CD4-positive, alpha-beta memory T cell (primary cell): ENCODE data around the gene SGSM2. TPM values are rescaled to one million over a fixed set of nuclear protein-coding genes. Genes with fewer than 3 reads are reported as not detected.
A peak's percentile ranks its signal among the peaks of the same experiment; 100 is the strongest.

ENCODE experiments used
- CTCF ChIA-PET: fragments of 350-600 bp; sonication (Branson Sonifier 250); formaldehyde crosslinking; loops from one replicate; lab custom pipeline; 2021; ENCODE audit warnings: inconsistent platforms; ENCODE audit not compliant: partially characterized antibody; lab: Charles Lee
- POLR2A ChIA-PET: fragments of 350-600 bp; sonication (Branson Sonifier 250); formaldehyde crosslinking; loops from one replicate; lab custom pipeline; 2021; ENCODE audit not compliant: partially characterized antibody; lab: Charles Lee
- DNase-seq, 5 donors: peaks; one replicate each; pipeline versions ENCODE4 v3.0.0 to v3.0.0-alpha.2; 2020 to 2022; ENCODE audit warnings: mixed read lengths in 1 of 5
- H3K27ac ChIP-seq: one replicate; pipeline ENCODE4 v1.7.0; 2013; ENCODE audit warnings: low read depth, low read length
- H3K27me3 ChIP-seq: 2 replicates; pipeline ENCODE4 v1.7.0; 2013; ENCODE audit warnings: mild to moderate bottlenecking, low read length, moderate library complexity; ENCODE audit not compliant: insufficient read depth
- H3K36me3 ChIP-seq: 2 replicates; pipeline ENCODE4 v1.7.0; 2013; ENCODE audit warnings: mild to moderate bottlenecking, low read length, moderate library complexity; ENCODE audit not compliant: insufficient read depth
- H3K4me1 ChIP-seq: 2 replicates; pipeline ENCODE4 v1.7.0; 2013; ENCODE audit warnings: mild to moderate bottlenecking, low read length, moderate library complexity; ENCODE audit not compliant: insufficient read depth
- H3K4me3 ChIP-seq, 2 donors: one replicate each; pipeline ENCODE4 v1.7.0; 2013; ENCODE audit warnings: low read length in 2 of 2, mild to moderate bottlenecking in 1 of 2
- H3K9me3 ChIP-seq, 2 donors: one replicate each; pipeline ENCODE4 v1.7.0; 2013; ENCODE audit warnings: low read length in 2 of 2, control low read depth in 1 of 2; ENCODE audit not compliant: control insufficient read depth in 1 of 2
- H3K27ac Mint-ChIP-seq, 7 donors: one replicate each; pipeline ENCODE4 v1.8.0; 2020 to 2021; ENCODE audit warnings: mixed read lengths in 7 of 7, mild to moderate bottlenecking in 6 of 7, inconsistent platforms in 3 of 7, moderate library complexity in 3 of 7
- H3K27me3 Mint-ChIP-seq, 2 donors: one replicate each; pipeline ENCODE4 v1.8.0; 2020 to 2021; ENCODE audit warnings: mixed read lengths in 2 of 2
- H3K36me3 Mint-ChIP-seq, 2 donors: one replicate each; pipeline ENCODE4 v1.8.0; 2020 to 2021; ENCODE audit warnings: mixed read lengths in 2 of 2, inconsistent platforms in 1 of 2, mild to moderate bottlenecking in 1 of 2
- H3K4me1 Mint-ChIP-seq, 4 donors: one replicate each; pipeline ENCODE4 v1.8.0; 2020 to 2021; ENCODE audit warnings: mixed read lengths in 4 of 4, mild to moderate bottlenecking in 1 of 4
- H3K4me3 Mint-ChIP-seq, 8 donors: one replicate each; pipeline ENCODE4 v1.8.0; 2020 to 2021; ENCODE audit warnings: mixed read lengths in 8 of 8, mild to moderate bottlenecking in 7 of 8, moderate library complexity in 6 of 8, inconsistent platforms in 3 of 8
- H3K9me3 Mint-ChIP-seq, 8 donors: one replicate each; pipeline ENCODE4 v1.8.0; 2020 to 2021; ENCODE audit warnings: mixed read lengths in 8 of 8, mild to moderate bottlenecking in 5 of 8, inconsistent platforms in 3 of 8, moderate library complexity in 1 of 8
- intact Hi-C: fragments of 100-400 bp; cut with micrococcal nuclease; formaldehyde crosslinking; loops from one replicate; pipeline ENCODE4 v1.15.1; 2023
- polyA plus RNA-seq, 2 donors: library from polyadenylated mRNA; unstranded; fragments of 300-500 nt; fragmentation: Illumina TruSeq; gene quantifications; one replicate each; pipeline ENCODE4 v1.2.3, GENCODE V29; 2021
- total RNA-seq, 2 experiments: library from RNA; stranded (reverse); gene quantifications; one replicate each; pipeline ENCODE4 v1.2.3, GENCODE V29; 2021

Gene SGSM2
- total and polyA plus RNA-seq, 4 experiments from 2014 or later: 6.2 to 137 (median 74.2) TPM

DNA sequence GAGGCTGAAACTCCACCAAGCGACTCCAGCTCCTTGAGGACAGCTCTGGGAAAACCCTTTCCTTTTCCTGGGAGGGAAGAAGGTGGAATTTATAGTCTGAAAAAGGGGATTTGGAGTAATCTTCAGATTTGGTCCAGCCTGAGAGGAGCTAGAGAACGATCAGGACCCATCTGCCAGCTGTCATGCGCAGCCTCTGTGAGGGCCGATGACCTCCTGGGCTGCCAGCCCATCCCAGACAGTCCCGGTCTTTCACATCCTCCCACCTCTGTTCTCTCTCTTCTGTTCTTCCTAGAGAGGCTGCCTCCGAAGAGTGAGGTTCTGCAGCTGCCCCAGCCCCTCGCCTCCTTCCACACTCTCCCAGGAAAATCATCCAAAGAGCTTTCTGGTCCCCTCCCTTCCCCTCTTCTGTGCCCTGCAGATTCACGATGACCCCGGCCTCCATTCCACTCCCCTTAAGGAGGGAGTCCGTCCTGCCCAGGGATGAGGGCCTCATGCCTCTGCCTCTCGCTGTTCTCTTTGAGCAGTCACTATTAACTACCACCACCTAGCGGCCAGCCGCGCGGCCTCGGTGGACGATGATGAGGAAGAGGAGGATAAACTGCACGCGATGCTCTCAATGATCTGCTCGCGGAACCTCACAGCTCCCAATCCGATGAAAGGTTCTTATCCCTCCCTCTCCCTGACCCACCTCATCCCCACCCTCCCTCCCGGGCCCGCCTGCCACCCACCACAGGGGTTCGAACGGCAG is 29.6 kb downstream of the SGSM2 start:
- H3K27ac Mint-ChIP-seq: peak overlapping the region in 1 of 7 donors; percentile 76
- no peak for DNase-seq
- Histone ChIP-seq H3K9me3 (no peaks in the 10 kb centered on the region), H3K27me3 (no peaks in the 10 kb centered on the region), H3K36me3 (peaks cover 24% of the 10 kb centered on the region), H3K27ac (no peak overlapping the region), H3K4me1 (no peaks in the 10 kb centered on the region), H3K4me3 (no peak overlapping the region)
- ChIA-PET CTCF (interaction anchor here (4.1 kb wide), 1 partner anchor 16 kb away, joined by 18 read pairs; no protein-coding TSS in a partner anchor), POLR2A (no interaction called here)
- H3K4me1 Mint-ChIP-seq: no peaks in the 10 kb centered on the region
- intact Hi-C loops: no loop called here
- H3K27me3 Mint-ChIP-seq: no peaks in the 10 kb centered on the region
- H3K4me3 Mint-ChIP-seq: no peak overlapping the region
- peaks cover 14 to 40% of the 10 kb centered on the region in 2 donors for H3K36me3 Mint-ChIP-seq
- no peaks in the 10 kb centered on the region for H3K9me3 Mint-ChIP-seq

DNA sequence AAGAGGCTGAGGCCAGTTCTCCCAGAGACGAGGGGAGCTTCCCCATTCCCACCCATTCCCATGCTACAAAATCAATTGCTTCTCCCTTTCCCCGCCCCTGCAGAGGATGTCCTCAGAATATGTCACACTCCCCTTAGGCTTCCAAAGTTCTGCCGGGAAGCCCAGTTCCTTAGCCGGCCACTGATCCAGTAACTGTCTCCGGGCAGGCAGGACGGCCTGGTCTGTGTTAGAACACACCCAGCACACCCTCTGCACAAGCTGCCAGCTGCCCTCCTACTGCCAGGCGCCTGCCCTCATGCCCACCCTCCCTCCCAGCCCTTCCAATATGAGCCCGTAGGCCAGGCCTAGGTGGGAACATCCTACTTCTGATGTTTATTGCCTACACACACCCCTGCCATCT is 31.1 kb downstream of the SGSM2 start:
- Mint-ChIP-seq H3K4me1 (no peaks in the 10 kb centered on the region), H3K27me3 (no peaks in the 10 kb centered on the region), H3K9me3 (peaks cover 0 to 2% (median 0%) of the 10 kb centered on the region in 8 donors), H3K36me3 (peaks cover 10 to 39% of the 10 kb centered on the region in 2 donors), H3K4me3 (no peak overlapping the region), H3K27ac (peak overlapping the region in 1 of 7 donors; percentile 11)
- H3K9me3 ChIP-seq: no peaks in the 10 kb centered on the region
- no peak overlapping the region for H3K4me3 ChIP-seq
- intact Hi-C loops: no loop called here
- DNase-seq: no peak
- no peaks in the 10 kb centered on the region for H3K27me3 ChIP-seq
- peaks cover 19% of the 10 kb centered on the region for H3K36me3 ChIP-seq
- no peak overlapping the region for H3K27ac ChIP-seq
- H3K4me1 ChIP-seq: no peaks in the 10 kb centered on the region
- ChIA-PET CTCF (interaction anchor here (4.1 kb wide), 1 partner anchor 14 kb away, joined by 18 read pairs; no protein-coding TSS in a partner anchor), POLR2A (no interaction called here)

DNA sequence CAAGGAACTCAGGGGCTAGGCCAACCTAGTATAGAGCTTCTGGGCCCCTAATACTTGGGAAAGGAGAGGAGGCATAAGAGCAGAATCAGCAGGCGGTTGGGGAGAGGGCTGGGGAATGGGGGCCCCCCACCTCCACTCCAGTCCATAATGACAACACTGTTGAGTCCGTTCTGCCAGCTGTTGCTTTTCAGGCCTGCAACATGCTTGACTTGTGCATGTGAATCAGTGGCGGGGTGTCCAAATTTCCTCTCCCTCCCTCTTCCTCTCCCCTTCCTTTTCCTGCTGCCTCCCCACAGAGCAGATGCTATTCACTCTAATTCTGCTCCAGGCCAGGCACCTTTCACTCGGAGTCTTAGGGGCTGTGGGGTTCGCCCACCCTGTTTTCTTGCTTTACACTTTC is 31.7 kb downstream of the SGSM2 start:
- Histone ChIP-seq H3K4me3 (no peak overlapping the region), H3K4me1 (no peaks in the 10 kb centered on the region), H3K27ac (no peak overlapping the region), H3K9me3 (no peaks in the 10 kb centered on the region), H3K27me3 (no peaks in the 10 kb centered on the region), H3K36me3 (peaks cover 14% of the 10 kb centered on the region)
- POLR2A ChIA-PET: no interaction called here
- H3K4me1 Mint-ChIP-seq: no peaks in the 10 kb centered on the region
- H3K27me3 Mint-ChIP-seq: no peaks in the 10 kb centered on the region
- H3K27ac Mint-ChIP-seq: peak overlapping the region in 2 of 7 donors; percentile 41 to 46
- intact Hi-C loops: no loop called here
- H3K9me3 Mint-ChIP-seq: peaks cover 0 to 2% (median 0%) of the 10 kb centered on the region in 8 donors
- no peak for DNase-seq
- H3K4me3 Mint-ChIP-seq: no peak overlapping the region
- H3K36me3 Mint-ChIP-seq: peaks cover 10 to 38% of the 10 kb centered on the region in 2 donors
- CTCF ChIA-PET: interaction anchor here (4.1 kb wide), 1 partner anchor 14 kb away, joined by 18 read pairs; no protein-coding TSS in a partner anchor

DNA sequence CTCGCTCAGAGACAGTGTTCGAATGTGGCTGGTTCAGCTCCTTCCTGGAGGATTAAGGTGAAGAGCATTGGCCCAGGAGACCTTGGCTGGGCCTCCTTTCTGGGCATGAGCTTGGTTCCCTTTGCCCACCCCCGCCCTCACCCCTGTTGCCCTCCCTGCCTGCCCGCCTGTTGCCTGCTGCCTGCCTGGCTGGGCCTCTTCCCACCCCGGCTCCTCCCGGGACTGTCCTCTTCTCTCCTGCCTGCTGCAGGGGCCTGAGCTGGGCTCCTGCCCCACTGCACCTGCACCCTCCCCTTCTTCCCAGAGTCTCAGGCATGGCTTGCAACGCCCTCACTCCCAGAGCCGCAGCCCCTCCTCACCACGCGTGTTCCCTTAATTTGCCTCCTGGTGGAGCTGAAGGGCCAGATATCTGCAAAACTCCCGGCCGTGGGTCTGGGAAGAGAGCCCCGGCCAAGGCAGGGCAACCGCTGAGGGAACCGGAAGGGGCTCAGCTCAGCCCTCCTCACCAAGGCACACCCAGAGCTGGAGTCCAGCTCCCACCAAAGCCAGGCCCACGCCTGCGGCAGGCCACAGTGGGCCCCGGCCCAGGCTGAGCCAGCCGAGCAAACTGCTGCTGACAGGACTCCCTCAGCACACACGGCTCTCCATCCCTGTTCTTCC is 32.4 kb downstream of the SGSM2 start:
- DNase-seq: no peak
- ChIA-PET CTCF (interaction anchor here (1.1 to 4.1 kb wide), 2 partner anchors 13 to 46 kb away, joined by 4 to 18 read pairs; no protein-coding TSS in a partner anchor), POLR2A (no interaction called here)
- Histone ChIP-seq H3K36me3 (peaks cover 9% of the 10 kb centered on the region), H3K27me3 (no peaks in the 10 kb centered on the region), H3K4me1 (no peaks in the 10 kb centered on the region), H3K9me3 (no peaks in the 10 kb centered on the region), H3K27ac (no peak overlapping the region), H3K4me3 (no peak overlapping the region)
- peaks cover 0 to 2% (median 0%) of the 10 kb centered on the region in 8 donors for H3K9me3 Mint-ChIP-seq
- peaks cover 10 to 38% of the 10 kb centered on the region in 2 donors for H3K36me3 Mint-ChIP-seq
- no peaks in the 10 kb centered on the region for H3K27me3 Mint-ChIP-seq
- H3K4me3 Mint-ChIP-seq: no peak overlapping the region
- peak overlapping the region in 3 of 7 donors; percentile 46 to 75 (median 48) for H3K27ac Mint-ChIP-seq
- H3K4me1 Mint-ChIP-seq: no peaks in the 10 kb centered on the region
- intact Hi-C loops: no loop called here

DNA sequence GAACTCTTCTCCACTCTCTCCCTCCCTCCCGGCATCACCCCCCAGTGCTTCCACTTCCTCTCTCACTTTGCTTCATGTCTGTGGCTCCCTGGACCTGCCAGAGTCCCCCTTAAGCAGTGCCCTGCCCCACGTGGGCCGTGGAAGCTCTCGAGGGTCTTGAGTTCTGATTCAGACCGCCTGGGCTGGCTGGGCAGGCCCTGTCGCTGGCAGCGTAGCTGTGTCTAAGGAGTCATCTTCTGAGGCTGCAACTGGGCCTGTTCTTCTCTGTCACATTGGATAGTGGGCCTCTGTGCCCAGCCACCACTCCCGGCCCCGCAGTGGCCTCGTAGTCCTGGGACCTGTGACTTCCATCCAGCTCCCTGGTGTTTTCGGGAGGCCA is 32.9 kb downstream of the SGSM2 start:
- no peak overlapping the region for H3K4me3 ChIP-seq
- intact Hi-C loops: no loop called here
- ChIA-PET POLR2A (no interaction called here), CTCF (interaction anchor here (1.1 to 4.1 kb wide), 2 partner anchors 13 to 46 kb away, joined by 4 to 18 read pairs; no protein-coding TSS in a partner anchor)
- no peaks in the 10 kb centered on the region for H3K9me3 ChIP-seq
- H3K27ac ChIP-seq: no peak overlapping the region
- H3K9me3 Mint-ChIP-seq: peaks cover 0 to 2% (median 0%) of the 10 kb centered on the region in 8 donors
- H3K36me3 Mint-ChIP-seq: peaks cover 10 to 42% of the 10 kb centered on the region in 2 donors
- no peak overlapping the region for H3K4me3 Mint-ChIP-seq
- peak overlapping the region in 1 of 7 donors; percentile 12 for H3K27ac Mint-ChIP-seq
- DNase-seq: no peak
- no peaks in the 10 kb centered on the region for H3K27me3 ChIP-seq
- peaks cover 9% of the 10 kb centered on the region for H3K36me3 ChIP-seq
- no peaks in the 10 kb centered on the region for H3K4me1 Mint-ChIP-seq
- no peaks in the 10 kb centered on the region for H3K27me3 Mint-ChIP-seq
- H3K4me1 ChIP-seq: no peaks in the 10 kb centered on the region

DNA sequence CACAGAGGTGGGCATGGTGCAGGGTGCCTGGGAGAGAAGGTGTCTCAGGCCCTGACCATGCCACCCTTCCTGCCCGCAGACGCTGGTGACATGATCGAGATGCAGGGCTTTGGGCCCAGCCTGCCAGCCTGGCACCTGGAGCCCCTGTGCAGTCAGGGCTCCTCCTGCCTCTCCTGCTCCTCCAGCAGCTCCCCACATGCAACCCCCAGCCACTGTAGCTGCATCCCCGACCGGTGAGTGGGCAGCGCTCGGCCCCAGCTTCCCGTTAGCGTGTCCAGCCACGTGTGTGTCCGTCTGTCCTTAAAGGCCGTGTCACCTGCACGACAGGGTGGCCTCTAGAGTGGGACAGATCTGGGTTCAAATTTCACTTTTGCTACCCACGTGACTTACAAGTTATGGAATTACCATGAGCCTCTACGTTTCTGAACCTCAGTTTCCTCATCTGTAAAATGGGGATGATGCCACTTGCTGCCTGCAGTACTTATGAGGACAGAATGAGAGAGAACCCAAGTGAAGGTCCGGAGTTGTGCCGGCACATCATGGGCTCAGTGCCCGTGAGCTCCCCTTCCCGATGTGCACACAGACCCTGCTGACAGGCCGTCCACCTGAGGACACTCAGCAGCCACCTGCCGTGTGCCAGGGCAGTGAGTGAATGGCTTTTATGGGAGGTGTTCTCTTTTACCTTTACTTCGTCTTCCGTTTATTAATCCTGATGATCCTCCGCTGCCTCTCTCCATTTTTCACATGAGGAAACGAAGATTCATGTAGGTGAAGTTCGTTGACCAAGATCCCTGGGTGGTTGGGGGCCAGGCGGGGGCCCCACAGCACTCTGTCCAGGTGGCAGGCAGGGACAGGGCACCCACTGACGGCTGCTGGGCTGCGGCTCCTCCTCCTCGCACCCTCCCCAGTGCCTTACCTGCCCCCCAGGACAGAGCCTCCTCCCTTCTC is 34.2 kb downstream of the SGSM2 start:
- Histone ChIP-seq H3K4me3 (no peak overlapping the region), H3K36me3 (peaks cover 9% of the 10 kb centered on the region), H3K27ac (no peak overlapping the region), H3K9me3 (no peaks in the 10 kb centered on the region), H3K27me3 (no peaks in the 10 kb centered on the region), H3K4me1 (no peaks in the 10 kb centered on the region)
- no peak for DNase-seq
- peaks cover 0 to 2% (median 0%) of the 10 kb centered on the region in 8 donors for H3K9me3 Mint-ChIP-seq
- ChIA-PET POLR2A (no interaction called here), CTCF (no interaction called here)
- intact Hi-C loops: no loop called here
- no peaks in the 10 kb centered on the region for H3K27me3 Mint-ChIP-seq
- H3K36me3 Mint-ChIP-seq: peaks cover 10 to 37% of the 10 kb centered on the region in 2 donors
- H3K4me1 Mint-ChIP-seq: no peaks in the 10 kb centered on the region
- no peak overlapping the region for H3K4me3 Mint-ChIP-seq
- peak overlapping the region in 3 of 7 donors; percentile 17 to 51 (median 43) for H3K27ac Mint-ChIP-seq
